ENCODE measurements around the gene SLC12A5. TPM values are rescaled to one million over a fixed set of nuclear protein-coding genes. Genes with fewer than 3 reads are reported as not detected.

SLC12A5 gene
- total RNA-seq, 1 donor from 2014 or later: 9.6 TPM

GRCh38 chr20:46037036-46037435 is 8.0 kb downstream of the SLC12A5 start:
- DNase-seq (ENCODE audit: low read depth, low spot score): no peak
- H3K9me3 Mint-ChIP-seq: no peaks in the 10 kb centered on the region
- no peak overlapping the region for H3K4me3 Mint-ChIP-seq
- no peak overlapping the region for H3K27ac Mint-ChIP-seq (ENCODE audit: unreplicated experiment)
- no peaks in the 10 kb centered on the region for H3K4me1 Mint-ChIP-seq
- H3K36me3 Mint-ChIP-seq (ENCODE audit: low read depth): no peaks in the 10 kb centered on the region
- no peak for TF ChIP-seq CTCF (conservative IDR thresholded peaks at IDR 0.05)
- peaks cover 89% of the 10 kb centered on the region for H3K27me3 Mint-ChIP-seq (ENCODE audit: low read depth)

DNA sequence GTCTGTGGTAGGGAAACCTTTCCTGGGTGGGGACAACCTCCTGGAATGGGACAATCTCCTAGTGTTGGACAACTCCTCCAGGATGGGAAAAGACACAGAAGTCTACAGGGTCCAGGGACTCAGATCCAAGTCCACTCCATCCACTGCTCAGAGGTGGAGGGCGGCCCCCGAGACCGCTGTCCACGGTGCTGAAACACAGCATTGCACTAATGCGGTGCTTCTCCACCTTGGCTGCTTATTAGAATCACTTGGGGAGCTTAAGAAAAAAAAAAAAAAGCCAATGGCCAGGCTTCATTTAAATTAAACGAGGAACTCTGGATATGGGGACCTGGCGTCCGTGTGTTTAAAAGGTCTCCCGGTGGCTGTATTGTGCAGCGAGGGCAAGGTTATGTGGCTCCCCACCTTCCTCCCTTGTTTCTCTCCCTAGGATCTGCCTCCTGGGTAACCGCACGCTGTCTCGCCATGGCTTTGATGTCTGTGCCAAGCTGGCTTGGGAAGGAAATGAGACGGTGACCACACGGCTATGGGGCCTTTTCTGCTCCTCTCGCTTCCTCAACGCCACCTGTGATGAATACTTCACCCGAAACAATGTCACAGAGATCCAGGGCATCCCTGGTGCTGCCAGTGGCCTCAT is 12.0 kb downstream of the SLC12A5 start:
- Mint-ChIP-seq H3K36me3 (ENCODE audit: low read depth) (no peaks in the 10 kb centered on the region), H3K27ac (ENCODE audit: unreplicated experiment) (no peak overlapping the region), H3K27me3 (ENCODE audit: low read depth) (peaks cover 78% of the 10 kb centered on the region), H3K4me3 (no peak overlapping the region), H3K4me1 (no peaks in the 10 kb centered on the region), H3K9me3 (no peaks in the 10 kb centered on the region)
- DNase-seq (ENCODE audit: low read depth, low spot score): peak; percentile 80
- no peak for TF ChIP-seq CTCF (conservative IDR thresholded peaks at IDR 0.05)

DNA sequence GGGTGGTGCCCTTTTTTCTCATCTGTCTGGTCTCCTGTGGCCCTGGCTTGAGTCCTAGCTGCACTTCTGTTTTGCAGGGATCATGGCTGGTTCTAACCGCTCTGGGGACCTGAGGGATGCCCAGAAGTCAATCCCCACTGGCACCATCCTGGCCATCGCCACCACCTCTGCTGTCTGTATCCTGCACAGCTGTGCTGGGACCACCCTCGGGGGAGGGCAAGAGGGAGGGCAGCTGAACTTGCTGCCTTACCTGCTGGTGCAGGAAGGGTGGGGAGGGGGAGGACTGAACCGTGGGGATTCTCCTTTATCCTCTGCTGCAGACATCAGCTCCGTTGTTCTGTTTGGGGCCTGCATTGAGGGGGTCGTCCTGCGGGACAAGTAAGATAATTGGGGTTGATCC is 14.5 kb downstream of the SLC12A5 start:
- H3K4me1 Mint-ChIP-seq: no peaks in the 10 kb centered on the region

GRCh38 chr20:46044896-46045295 is 15.9 kb downstream of the SLC12A5 start:
- Mint-ChIP-seq H3K27me3 (ENCODE audit: low read depth) (peaks cover 74% of the 10 kb centered on the region), H3K27ac (ENCODE audit: unreplicated experiment) (no peak overlapping the region), H3K36me3 (ENCODE audit: low read depth) (no peaks in the 10 kb centered on the region), H3K9me3 (no peaks in the 10 kb centered on the region), H3K4me3 (no peak overlapping the region), H3K4me1 (no peaks in the 10 kb centered on the region)
- no peak for DNase-seq (ENCODE audit: low read depth, low spot score)
- no peak for TF ChIP-seq CTCF (conservative IDR thresholded peaks at IDR 0.05)

More for the DNA sequence above, 14.5 kb downstream of the SLC12A5 start:
- H3K27ac Mint-ChIP-seq (ENCODE audit: unreplicated experiment): no peak overlapping the region
- DNase-seq (ENCODE audit: low read depth, low spot score): no peak
- no peak for TF ChIP-seq CTCF (conservative IDR thresholded peaks at IDR 0.05)
- no peaks in the 10 kb centered on the region for H3K9me3 Mint-ChIP-seq
- H3K27me3 Mint-ChIP-seq (ENCODE audit: low read depth): peaks cover 71% of the 10 kb centered on the region
- no peaks in the 10 kb centered on the region for H3K36me3 Mint-ChIP-seq (ENCODE audit: low read depth)
- H3K4me3 Mint-ChIP-seq: no peak overlapping the region

GRCh38 chr20:46046588-46047310 is 17.7 kb downstream of the SLC12A5 start:
- DNase-seq (ENCODE audit: low read depth, low spot score): no peak
- Mint-ChIP-seq H3K4me3 (no peak overlapping the region), H3K36me3 (ENCODE audit: low read depth) (no peaks in the 10 kb centered on the region), H3K4me1 (no peaks in the 10 kb centered on the region), H3K27ac (ENCODE audit: unreplicated experiment) (no peak overlapping the region), H3K27me3 (ENCODE audit: low read depth) (peaks cover 69% of the 10 kb centered on the region), H3K9me3 (no peaks in the 10 kb centered on the region)
- no peak for TF ChIP-seq CTCF (conservative IDR thresholded peaks at IDR 0.05)
